ENCODE data around the gene HJURP.

Gene HJURP

GRCh38 chr2:233851169-233851568, 3.2 kb downstream of the HJURP start:
- H3K4me3 ChIP-seq (ENCODE audit: low read length) = no peak overlapping the region

GRCh38 chr2:233850745-233851144, 3.6 kb downstream of the HJURP start:
- H3K4me3 ChIP-seq (ENCODE audit: low read length) = no peak overlapping the region
- DNase-seq (ENCODE audit: low read depth, low spot score) = no peak

More at GRCh38 chr2:233851169-233851568, 3.2 kb downstream of the HJURP start:
- DNase-seq (ENCODE audit: low read depth, low spot score) = no peak

GRCh38 chr2:233849607-233850271, 4.6 kb downstream of the HJURP start:
- no peak overlapping the region for H3K4me3 ChIP-seq (ENCODE audit: low read length)
- no peak for DNase-seq (ENCODE audit: low read depth, low spot score)

GRCh38 chr2:233848276-233848675, 6.1 kb downstream of the HJURP start:
- no peak overlapping the region for H3K4me3 ChIP-seq (ENCODE audit: low read length)
- DNase-seq (ENCODE audit: low read depth, low spot score) = no peak

- DNase-seq (ENCODE audit: low read depth, low spot score) = no peak
Observed at GRCh38 chr2:233847248-233847898, 7.0 kb downstream of the HJURP start.

GRCh38 chr2:233846387-233847247, 7.7 kb downstream of the HJURP start:
- DNase-seq (ENCODE audit: low read depth, low spot score) = no peak
- no peak overlapping the region for H3K4me3 ChIP-seq (ENCODE audit: low read length)

More at GRCh38 chr2:233847248-233847898, 7.0 kb downstream of the HJURP start:
- H3K4me3 ChIP-seq (ENCODE audit: low read length) = no peak overlapping the region

- no peak for DNase-seq (ENCODE audit: low read depth, low spot score)
Observed at GRCh38 chr2:233845301-233846060, 8.9 kb downstream of the HJURP start.

GRCh38 chr2:233844836-233845235, 9.5 kb downstream of the HJURP start:
- H3K4me3 ChIP-seq (ENCODE audit: low read length) = no peak overlapping the region
- DNase-seq (ENCODE audit: low read depth, low spot score) = no peak

More at GRCh38 chr2:233845301-233846060, 8.9 kb downstream of the HJURP start:
- H3K4me3 ChIP-seq (ENCODE audit: low read length) = no peak overlapping the region

- no peak overlapping the region for H3K4me3 ChIP-seq (ENCODE audit: low read length)
- no peak for DNase-seq (ENCODE audit: low read depth, low spot score)
Observed at GRCh38 chr2:233844064-233844807, 10.1 kb downstream of the HJURP start.

- no peak for DNase-seq (ENCODE audit: low read depth, low spot score)
- H3K4me3 ChIP-seq (ENCODE audit: low read length) = no peak overlapping the region
Observed at GRCh38 chr2:233841183-233841582, 13.2 kb downstream of the HJURP start.

GRCh38 chr2:233840520-233840919, 13.8 kb downstream of the HJURP start:
- H3K4me3 ChIP-seq (ENCODE audit: low read length) = no peak overlapping the region
- DNase-seq (ENCODE audit: low read depth, low spot score) = no peak

GRCh38 chr2:233839447-233839820, 14.9 kb downstream of the HJURP start:
- DNase-seq (ENCODE audit: low read depth, low spot score) = no peak
- no peak overlapping the region for H3K4me3 ChIP-seq (ENCODE audit: low read length)

- H3K4me3 ChIP-seq (ENCODE audit: low read length) = no peak overlapping the region
- DNase-seq (ENCODE audit: low read depth, low spot score) = no peak
Observed at GRCh38 chr2:233838726-233839446, 15.4 kb downstream of the HJURP start.

GRCh38 chr2:233838251-233838650, 16.1 kb downstream of the HJURP start:
- H3K4me3 ChIP-seq (ENCODE audit: low read length) = no peak overlapping the region
- no peak for DNase-seq (ENCODE audit: low read depth, low spot score)

GRCh38 chr2:233837694-233838229, 16.6 kb downstream of the HJURP start:
- DNase-seq (ENCODE audit: low read depth, low spot score) = no peak
- H3K4me3 ChIP-seq (ENCODE audit: low read length) = no peak overlapping the region

- DNase-seq (ENCODE audit: low read depth, low spot score) = no peak
Observed at GRCh38 chr2:233836359-233836758, 18.0 kb downstream of the HJURP start.

GRCh38 chr2:233835230-233836186, 18.8 kb downstream of the HJURP start:
- no peak for DNase-seq (ENCODE audit: low read depth, low spot score)
- no peak overlapping the region for H3K4me3 ChIP-seq (ENCODE audit: low read length)

More at GRCh38 chr2:233836359-233836758, 18.0 kb downstream of the HJURP start:
- H3K4me3 ChIP-seq (ENCODE audit: low read length) = no peak overlapping the region

Data from Jurkat, Clone E6-1 (cell line).